HEK293 (cell line): ENCODE measurements around the gene ACOT8.

Experiments used
- CTCF ChIP-seq: fragments of 450-650 bp; formaldehyde crosslinking; IDR thresholded peaks from 2 replicates; pipeline ENCODE4 v1.5.1; 2016; ENCODE audit warnings: missing biosample characterization, missing genetic modification characterization
- REST ChIP-seq: fragments of 450-650 bp; formaldehyde crosslinking; IDR thresholded peaks from 2 replicates; pipeline ENCODE4 v1.5.1; 2016; ENCODE audit warnings: missing biosample characterization, missing genetic modification characterization
- SETDB1 ChIP-seq: IDR thresholded peaks from one replicate; pipeline ENCODE4 v1.6.1; 2017; ENCODE audit warnings: mild to moderate bottlenecking, low read length, moderate library complexity, mixed read lengths; ENCODE audit not compliant: insufficient read length
- ZBTB26 ChIP-seq: fragments of 450-650 bp; formaldehyde crosslinking; optimal IDR thresholded peaks from 2 replicates; pipeline ENCODE3; 2016; ENCODE audit warnings: missing biosample characterization, mild to moderate bottlenecking, missing genetic modification characterization
- ZEB2 ChIP-seq: fragments of 450-650 bp; formaldehyde crosslinking; IDR thresholded peaks from 2 replicates; pipeline ENCODE4 v1.5.1; 2016; ENCODE audit warnings: missing biosample characterization, missing genetic modification characterization
- ZNF10 ChIP-seq: fragments of 450-650 bp; formaldehyde crosslinking; IDR thresholded peaks from 2 replicates; pipeline ENCODE4 v1.5.1; 2017; ENCODE audit warnings: missing biosample characterization, missing genetic modification characterization
- ZNF16 ChIP-seq: fragments of 450-650 bp; formaldehyde crosslinking; IDR thresholded peaks from 2 replicates; pipeline ENCODE4 v1.5.1; 2016; ENCODE audit warnings: low read depth, missing biosample characterization, missing genetic modification characterization
- ZNF19 ChIP-seq: fragments of 450-650 bp; formaldehyde crosslinking; IDR thresholded peaks from 2 replicates; pipeline ENCODE4; 2016; ENCODE audit warnings: missing biosample characterization, missing genetic modification characterization, low read depth
- ZNF280C ChIP-seq: fragments of 450-650 bp; formaldehyde crosslinking; IDR thresholded peaks from 2 replicates; pipeline ENCODE4 v1.5.1; 2016; ENCODE audit warnings: missing biosample characterization, missing genetic modification characterization
- ZNF560 ChIP-seq: fragments of 450-650 bp; formaldehyde crosslinking; IDR thresholded peaks from 2 replicates; pipeline ENCODE4 v1.5.1; 2017; ENCODE audit warnings: missing biosample characterization, missing genetic modification characterization, borderline replicate concordance
- ZNF571 ChIP-seq: fragments of 450-650 bp; formaldehyde crosslinking; IDR thresholded peaks from 2 replicates; pipeline ENCODE4 v1.5.0; 2017; ENCODE audit warnings: missing biosample characterization, missing genetic modification characterization
- ZNF585B ChIP-seq: fragments of 450-650 bp; formaldehyde crosslinking; IDR thresholded peaks from 2 replicates; pipeline ENCODE4 v1.5.1; 2016; ENCODE audit warnings: missing biosample characterization, missing genetic modification characterization
- ZNF610 ChIP-seq: fragments of 450-650 bp; formaldehyde crosslinking; IDR thresholded peaks from 2 replicates; pipeline ENCODE4 v1.5.1; 2016; ENCODE audit warnings: missing biosample characterization, missing genetic modification characterization, borderline replicate concordance

- TF ChIP-seq ZNF560 (tag by site-specific recombination): no peak
- no peak for TF ChIP-seq ZBTB26 (tag by site-specific recombination)
- TF ChIP-seq ZNF16 (tag by site-specific recombination): no peak
- no peak for TF ChIP-seq ZNF10 (tag by site-specific recombination)
- no peak for TF ChIP-seq ZNF585B (tag by site-specific recombination)
- no peak for TF ChIP-seq REST (tag by site-specific recombination)
- TF ChIP-seq CTCF (tag by site-specific recombination): no peak
- no peak for TF ChIP-seq ZNF19
- no peak for TF ChIP-seq ZNF280C
- TF ChIP-seq ZNF610 (tag by site-specific recombination): no peak
- TF ChIP-seq SETDB1: no peak
- TF ChIP-seq ZEB2: no peak
- TF ChIP-seq ZNF571: no peak
Measured at GRCh38 chr20:45897692-45898091, 40.5 kb upstream of the ACOT8 start.
